Omental fat pad (tissue), 4 donors: Measurements from ENCODE around the gene MYDGF. TPM values are rescaled to one million over a fixed set of nuclear protein-coding genes. Genes with fewer than 3 reads are reported as not detected.
"Not testable (repeated sequence)": the region's sequence is repeated elsewhere in the genome, so short reads cannot be mapped to it uniquely, and the experiment has no call there.

Experiments
- ATAC-seq: fragments of 150-250 bp; one replicate; pipeline ENCODE4 v1.9.1; 2016; ENCODE audit warnings: mild to moderate bottlenecking, moderate library complexity; ENCODE audit not compliant: low FRiP score
- DNase-seq: peaks from one replicate; pipeline ENCODE4 v3.0.0-alpha.2; 2019; ENCODE audit warnings: low spot score
- total RNA-seq, 4 donors: library from RNA; depleted of rRNA; stranded (reverse); fragments of >200 nt; gene quantifications; one replicate each; pipeline ENCODE4 v1.1.0, GENCODE V29; 2016
- TF ChIP-seq, protein P1 (sequence below), 3 donors: fragments of 450-650 bp; IDR thresholded peaks; one replicate each; pipeline ENCODE4 v1.5.1; 2016 to 2017; ENCODE audit warnings: antibody characterized with exemption in 3 of 3, mild to moderate bottlenecking in 3 of 3, moderate library complexity in 2 of 3

MYDGF gene
- 10 to 100 TPM; 25.7 to 59.2 (median 51.6) TPM for total RNA-seq

- ATAC-seq (peak; percentile 97), DNase-seq (peak; percentile 71)
- TF ChIP-seq, protein P1, sequence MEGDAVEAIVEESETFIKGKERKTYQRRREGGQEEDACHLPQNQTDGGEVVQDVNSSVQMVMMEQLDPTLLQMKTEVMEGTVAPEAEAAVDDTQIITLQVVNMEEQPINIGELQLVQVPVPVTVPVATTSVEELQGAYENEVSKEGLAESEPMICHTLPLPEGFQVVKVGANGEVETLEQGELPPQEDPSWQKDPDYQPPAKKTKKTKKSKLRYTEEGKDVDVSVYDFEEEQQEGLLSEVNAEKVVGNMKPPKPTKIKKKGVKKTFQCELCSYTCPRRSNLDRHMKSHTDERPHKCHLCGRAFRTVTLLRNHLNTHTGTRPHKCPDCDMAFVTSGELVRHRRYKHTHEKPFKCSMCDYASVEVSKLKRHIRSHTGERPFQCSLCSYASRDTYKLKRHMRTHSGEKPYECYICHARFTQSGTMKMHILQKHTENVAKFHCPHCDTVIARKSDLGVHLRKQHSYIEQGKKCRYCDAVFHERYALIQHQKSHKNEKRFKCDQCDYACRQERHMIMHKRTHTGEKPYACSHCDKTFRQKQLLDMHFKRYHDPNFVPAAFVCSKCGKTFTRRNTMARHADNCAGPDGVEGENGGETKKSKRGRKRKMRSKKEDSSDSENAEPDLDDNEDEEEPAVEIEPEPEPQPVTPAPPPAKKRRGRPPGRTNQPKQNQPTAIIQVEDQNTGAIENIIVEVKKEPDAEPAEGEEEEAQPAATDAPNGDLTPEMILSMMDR (IDR thresholded peaks at IDR 0.05), result no peak
Observed at GRCh38 chr19:4669723-4670480, at the start of gene MYDGF. TSS of gene MYDGF (minus strand) at chr19:4670342. CDS start at chr19:4670334, 8 bp downstream.

GRCh38 chr19:4719499-4719866 is 49.3 kb upstream of the MYDGF start:
- no peak for ATAC-seq
- TF ChIP-seq, protein P1 (IDR thresholded peaks at IDR 0.05), result no peak

DNA sequence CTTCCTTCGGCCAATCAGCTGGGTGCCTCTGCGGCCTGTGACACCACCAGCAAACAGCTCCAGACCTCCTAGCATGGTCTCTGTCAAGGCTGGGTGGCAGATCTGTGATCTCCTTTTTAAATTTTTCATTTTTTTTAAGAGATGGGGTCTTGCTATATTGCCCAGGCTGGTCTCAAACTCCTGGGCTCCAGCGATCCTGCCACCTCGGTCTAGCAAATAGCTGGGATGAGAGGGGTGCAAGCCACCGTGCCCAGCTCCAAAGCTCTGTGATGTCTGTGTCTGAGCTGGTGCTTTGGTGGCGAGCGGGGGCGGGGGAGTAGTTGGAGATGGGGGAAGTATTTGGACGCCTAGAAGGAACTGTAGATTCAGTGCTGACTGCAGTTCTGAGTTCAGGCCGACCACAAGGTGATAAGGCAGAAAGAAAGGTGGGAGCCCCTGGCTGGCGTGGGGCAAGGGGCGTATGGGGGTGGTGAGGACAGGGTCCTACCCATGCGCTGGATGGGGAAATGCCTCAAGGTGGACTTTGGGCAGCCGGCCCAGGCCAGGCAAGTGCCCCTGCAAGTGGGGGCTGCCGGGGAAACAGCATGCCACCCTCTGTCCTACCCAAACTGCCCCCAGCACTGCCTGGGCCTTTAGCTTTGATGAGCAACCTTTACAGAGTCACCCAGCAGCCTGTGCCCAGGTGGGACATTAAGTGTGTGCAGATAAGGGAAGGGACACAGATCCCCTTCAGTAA is 48.0 kb upstream of the MYDGF start:
- ATAC-seq (no peak), DNase-seq (no peak)
- TF ChIP-seq, protein P1 (IDR thresholded peaks at IDR 0.05), result no peak

More at GRCh38 chr19:4719499-4719866, 49.3 kb upstream of the MYDGF start:
- no peak for DNase-seq

DNA sequence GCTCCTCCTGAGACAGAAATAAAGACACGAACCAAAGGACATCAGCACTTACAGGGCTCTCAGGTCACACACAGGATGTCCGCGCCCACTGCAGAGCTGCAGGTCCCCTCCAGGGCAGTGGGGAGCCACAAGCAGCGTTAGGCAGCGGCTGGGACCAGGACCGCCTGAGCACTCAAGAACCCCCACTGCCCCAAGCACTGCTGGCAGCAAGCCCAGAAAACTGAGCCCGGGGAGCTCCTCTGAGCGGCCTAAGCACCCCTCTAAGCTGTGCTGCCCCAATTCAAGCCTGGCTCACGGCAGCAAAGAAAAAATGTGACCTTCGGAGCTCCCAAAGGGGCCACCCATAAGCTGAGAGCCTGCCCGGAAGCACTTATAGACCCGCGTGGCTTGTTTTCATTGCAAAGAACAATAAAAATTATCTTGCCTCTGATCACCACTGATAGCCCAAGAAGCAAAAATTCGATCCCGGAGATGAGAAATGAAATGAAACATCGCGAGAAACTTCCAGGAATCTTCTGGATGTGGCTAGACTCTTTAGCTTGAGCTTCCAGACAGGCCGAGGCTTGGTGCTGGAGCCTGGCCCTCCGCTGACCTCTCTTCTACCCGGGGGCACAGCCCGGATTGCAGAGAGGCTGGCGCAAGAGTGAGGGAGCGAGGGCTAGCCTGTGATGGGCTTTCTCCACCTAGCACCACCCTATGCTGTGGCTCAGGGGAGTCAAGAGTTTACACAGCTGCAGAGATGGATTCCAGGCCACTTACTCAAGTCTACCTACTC is 47.2 kb upstream of the MYDGF start:
- TF ChIP-seq, protein P1 (IDR thresholded peaks at IDR 0.05), result no peak
- ATAC-seq (no peak), DNase-seq (no peak)

- DNase-seq, result no peak
- ATAC-seq, result no peak
- TF ChIP-seq, protein P1 (IDR thresholded peaks at IDR 0.05), result no peak
Observed at GRCh38 chr19:4715529-4716221, 45.5 kb upstream of the MYDGF start.

GRCh38 chr19:4715178-4715528 is 45.0 kb upstream of the MYDGF start:
- DNase-seq, ATAC-seq: not testable (repeated sequence)

GRCh38 chr19:4714016-4714415 is 43.9 kb upstream of the MYDGF start:
- no peak for DNase-seq
- TF ChIP-seq, protein P1 (IDR thresholded peaks at IDR 0.05), result no peak
- ATAC-seq, result no peak
